OCI-LY1 (cell line): ENCODE results near the gene TAX1BP1.

Source experiments
- H2AFZ ChIP-seq: fragments of 200-600 bp; sonication (generic), shearing (Covaris generic); 2 replicates; pipeline ENCODE4 v1.6.0; 2014; ENCODE audit warnings: antibody characterized with exemption, mild to moderate bottlenecking, low read length
- H3F3A ChIP-seq: fragments of 200-600 bp; sonication (generic), shearing (Covaris generic); 2 replicates; pipeline ENCODE4 v1.6.0; 2014; ENCODE audit warnings: mild to moderate bottlenecking, antibody characterized with exemption, low read length, moderate library complexity; ENCODE audit not compliant: insufficient read depth
- H3K27ac ChIP-seq: fragments of 200-600 bp; sonication (generic); 2 replicates; pipeline ENCODE4 v1.5.1; 2014; ENCODE audit warnings: low read length, mixed run types, mild to moderate bottlenecking, low read depth; ENCODE audit not compliant: poor library complexity, severe bottlenecking
- H3K27me3 ChIP-seq: fragments of 200-600 bp; sonication (generic); 2 replicates; pipeline ENCODE4 v1.6.0; 2014; ENCODE audit warnings: antibody characterized with exemption, mild to moderate bottlenecking, low read length, moderate library complexity; ENCODE audit not compliant: insufficient read depth
- H3K36me3 ChIP-seq: fragments of 200-600 bp; sonication (generic); 2 replicates; pipeline ENCODE4 v1.6.1; 2014; ENCODE audit warnings: mild to moderate bottlenecking, antibody characterized with exemption, low read length, moderate library complexity, mixed read lengths; ENCODE audit not compliant: insufficient read depth
- H3K4me1 ChIP-seq: fragments of 200-600 bp; sonication (generic); 2 replicates; pipeline ENCODE4 v1.5.1; 2014; ENCODE audit warnings: mild to moderate bottlenecking, low read length, moderate library complexity; ENCODE audit not compliant: insufficient read depth, severe bottlenecking
- H3K4me2 ChIP-seq: fragments of 200-600 bp; sonication (generic), shearing (Covaris generic); 2 replicates; pipeline ENCODE4 v1.6.1; 2014; ENCODE audit warnings: low read length
- H3K4me3 ChIP-seq: fragments of 200-600 bp; sonication (generic); 2 replicates; pipeline ENCODE4 v1.5.1; 2014; ENCODE audit warnings: low read length, low read depth, mild to moderate bottlenecking, mixed read lengths; ENCODE audit not compliant: poor library complexity, severe bottlenecking
- H3K79me2 ChIP-seq: fragments of 200-600 bp; shearing (Covaris generic); 2 replicates; pipeline ENCODE4 v1.6.1; 2016; ENCODE audit warnings: mixed run types, low read length, mixed read lengths; ENCODE audit not compliant: insufficient read depth
- H3K9ac ChIP-seq: fragments of 200-600 bp; sonication (generic), shearing (Covaris generic); 2 replicates; pipeline ENCODE4 v1.6.1; 2014; ENCODE audit warnings: mild to moderate bottlenecking, low read length, mixed read lengths
- H3K9me2 ChIP-seq: fragments of 200-600 bp; sonication (generic), shearing (Covaris generic); 2 replicates; pipeline ENCODE4 v1.6.1; 2014; ENCODE audit warnings: low read depth, mild to moderate bottlenecking, low read length, mixed read lengths
- H3K9me3 ChIP-seq: fragments of 200-600 bp; shearing (Covaris generic); 2 replicates; pipeline ENCODE4 v1.6.1; 2014; ENCODE audit warnings: low read length, mixed read lengths
- H4K20me1 ChIP-seq: fragments of 200-600 bp; sonication (generic), shearing (Covaris generic); 2 replicates; pipeline ENCODE4 v1.6.0; 2016; ENCODE audit warnings: mild to moderate bottlenecking, low read length; ENCODE audit not compliant: insufficient read depth
- CTCF ChIP-seq: fragments of 200-600 bp; sonication (generic), shearing (Covaris generic); IDR thresholded peaks from 2 replicates; pipeline ENCODE4 v1.5.1; 2017; ENCODE audit warnings: mild to moderate bottlenecking, antibody characterized with exemption, low read length, moderate library complexity, mixed read lengths
- EZH2 ChIP-seq: fragments of 200-600 bp; sonication (generic), shearing (Covaris generic); IDR thresholded peaks from 2 replicates; pipeline ENCODE4 v1.8.0; 2017; ENCODE audit warnings: borderline replicate concordance, mixed run types, mild to moderate bottlenecking, antibody characterized with exemption, low read length, moderate library complexity, mixed read lengths

Gene TAX1BP1

GRCh38 chr7:27735165-27735564, 4.8 kb upstream of the TAX1BP1 start:
- Histone ChIP-seq H3F3A (no peaks in the 10 kb centered on the region), H3K9ac (no peak overlapping the region), H3K9me3 (no peaks in the 10 kb centered on the region), H3K4me1 (peaks cover 11% of the 10 kb centered on the region), H3K4me2 (no peak overlapping the region), H3K4me3 (no peak overlapping the region), H2AFZ (no peak overlapping the region), H3K36me3 (no peaks in the 10 kb centered on the region), H3K27ac (no peak overlapping the region), H3K9me2 (no peaks in the 10 kb centered on the region), H3K79me2 (no peaks in the 10 kb centered on the region), H4K20me1 (no peaks in the 10 kb centered on the region), H3K27me3 (no peaks in the 10 kb centered on the region)
- TF ChIP-seq EZH2 (no peak), CTCF (no peak)

GRCh38 chr7:27735831-27736230, 4.1 kb upstream of the TAX1BP1 start:
- Histone ChIP-seq H3K4me2 (no peak overlapping the region), H3K27me3 (no peaks in the 10 kb centered on the region), H3K4me3 (no peak overlapping the region), H2AFZ (no peak overlapping the region), H3F3A (no peaks in the 10 kb centered on the region), H3K79me2 (peaks cover 1% of the 10 kb centered on the region), H3K27ac (no peak overlapping the region), H3K9me3 (no peaks in the 10 kb centered on the region), H4K20me1 (no peaks in the 10 kb centered on the region), H3K9me2 (no peaks in the 10 kb centered on the region), H3K36me3 (no peaks in the 10 kb centered on the region), H3K4me1 (peaks cover 11% of the 10 kb centered on the region), H3K9ac (no peak overlapping the region)
- TF ChIP-seq EZH2 (no peak), CTCF (no peak)

- H3K27ac ChIP-seq: no peak overlapping the region
- TF ChIP-seq CTCF (no peak), EZH2 (no peak)
- no peak overlapping the region for H2AFZ ChIP-seq
- no peak overlapping the region for H3K4me3 ChIP-seq
- H3K36me3 ChIP-seq: no peaks in the 10 kb centered on the region
- H3K79me2 ChIP-seq: peaks cover 8% of the 10 kb centered on the region
- no peak overlapping the region for H3K9ac ChIP-seq
- H3K4me1 ChIP-seq: peaks cover 20% of the 10 kb centered on the region
- no peaks in the 10 kb centered on the region for H3K9me2 ChIP-seq
- no peak overlapping the region for H3K4me2 ChIP-seq
- H3K27me3 ChIP-seq: no peaks in the 10 kb centered on the region
- H3K9me3 ChIP-seq: no peaks in the 10 kb centered on the region
- no peaks in the 10 kb centered on the region for H3F3A ChIP-seq
- H4K20me1 ChIP-seq: no peaks in the 10 kb centered on the region
Observed at GRCh38 chr7:27737178-27737577, 2.8 kb upstream of the TAX1BP1 start.
